ENCODE measurements around the gene F2RL2. TPM values are rescaled to one million over a fixed set of nuclear protein-coding genes. Genes with fewer than 3 reads are reported as not detected.

Gene F2RL2
- total and polyA plus RNA-seq, 4 donors, result 0.08 to 1.3 (median 0.78) TPM

DNA sequence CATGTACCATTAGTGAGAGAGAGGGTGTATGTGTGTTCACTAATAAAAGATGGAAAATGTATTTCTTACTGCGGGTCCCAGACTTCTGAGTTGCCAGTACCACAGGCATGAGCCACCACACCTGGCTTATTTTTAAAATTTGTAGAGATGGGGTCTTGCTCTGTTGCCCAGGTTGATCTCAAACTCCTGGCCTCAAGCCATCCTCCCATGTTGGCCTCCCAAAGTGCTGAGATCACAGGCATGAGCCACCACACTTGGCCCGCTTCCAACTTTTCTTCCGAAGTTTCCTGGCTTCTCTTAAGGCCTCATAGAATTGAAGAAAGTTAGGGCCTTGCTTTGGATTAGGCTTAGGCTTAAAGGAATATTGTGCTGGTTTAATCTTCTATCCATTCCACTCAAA lies 40.4 kb upstream of the F2RL2 start:
- no peak overlapping the region for H3K27ac ChIP-seq (ENCODE audit: low read depth in 1 of 2, low read length in 2 of 2)
- no peaks in the 10 kb centered on the region for H3K9me3 ChIP-seq (ENCODE audit: control insufficient read depth in 4 of 4, low read length in 3 of 4)
- H3K9ac ChIP-seq (ENCODE audit: low read depth in 1 of 2, low read length in 2 of 2), result no peak overlapping the region
- H3K27me3 ChIP-seq (ENCODE audit: control insufficient read depth in 4 of 4, insufficient read depth in 4 of 4, low read length in 3 of 4), result no peaks in the 10 kb centered on the region
- H3K4me3 ChIP-seq (ENCODE audit: low read depth in 1 of 3, low read length in 3 of 3), result no peak overlapping the region
- H3K4me1 ChIP-seq (ENCODE audit: control insufficient read depth in 4 of 4, insufficient read depth in 4 of 4, low read length in 3 of 4), result no peaks in the 10 kb centered on the region
- peaks cover 12 to 61% (median 35%) of the 10 kb centered on the region in 4 donors for H3K36me3 ChIP-seq (ENCODE audit: control insufficient read depth in 4 of 4, insufficient read depth in 3 of 4, low read depth in 1 of 4, low read length in 3 of 4)
- WGBS, result 64% methylated on average over 3 of the region's 3 CpGs
- no peak for DNase-seq (ENCODE audit: low spot score)
- no peak for TF ChIP-seq ATF3 (IDR thresholded peaks at IDR 0.05)
- TF ChIP-seq, protein P1, sequence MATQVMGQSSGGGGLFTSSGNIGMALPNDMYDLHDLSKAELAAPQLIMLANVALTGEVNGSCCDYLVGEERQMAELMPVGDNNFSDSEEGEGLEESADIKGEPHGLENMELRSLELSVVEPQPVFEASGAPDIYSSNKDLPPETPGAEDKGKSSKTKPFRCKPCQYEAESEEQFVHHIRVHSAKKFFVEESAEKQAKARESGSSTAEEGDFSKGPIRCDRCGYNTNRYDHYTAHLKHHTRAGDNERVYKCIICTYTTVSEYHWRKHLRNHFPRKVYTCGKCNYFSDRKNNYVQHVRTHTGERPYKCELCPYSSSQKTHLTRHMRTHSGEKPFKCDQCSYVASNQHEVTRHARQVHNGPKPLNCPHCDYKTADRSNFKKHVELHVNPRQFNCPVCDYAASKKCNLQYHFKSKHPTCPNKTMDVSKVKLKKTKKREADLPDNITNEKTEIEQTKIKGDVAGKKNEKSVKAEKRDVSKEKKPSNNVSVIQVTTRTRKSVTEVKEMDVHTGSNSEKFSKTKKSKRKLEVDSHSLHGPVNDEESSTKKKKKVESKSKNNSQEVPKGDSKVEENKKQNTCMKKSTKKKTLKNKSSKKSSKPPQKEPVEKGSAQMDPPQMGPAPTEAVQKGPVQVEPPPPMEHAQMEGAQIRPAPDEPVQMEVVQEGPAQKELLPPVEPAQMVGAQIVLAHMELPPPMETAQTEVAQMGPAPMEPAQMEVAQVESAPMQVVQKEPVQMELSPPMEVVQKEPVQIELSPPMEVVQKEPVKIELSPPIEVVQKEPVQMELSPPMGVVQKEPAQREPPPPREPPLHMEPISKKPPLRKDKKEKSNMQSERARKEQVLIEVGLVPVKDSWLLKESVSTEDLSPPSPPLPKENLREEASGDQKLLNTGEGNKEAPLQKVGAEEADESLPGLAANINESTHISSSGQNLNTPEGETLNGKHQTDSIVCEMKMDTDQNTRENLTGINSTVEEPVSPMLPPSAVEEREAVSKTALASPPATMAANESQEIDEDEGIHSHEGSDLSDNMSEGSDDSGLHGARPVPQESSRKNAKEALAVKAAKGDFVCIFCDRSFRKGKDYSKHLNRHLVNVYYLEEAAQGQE (IDR thresholded peaks at IDR 0.05), result no peak
- TF ChIP-seq HNF4A (conservative IDR thresholded peaks at IDR 0.05), result no peak
- TF ChIP-seq GABPA (IDR thresholded peaks at IDR 0.05 in 1 of 2, conservative IDR thresholded peaks at IDR 0.05 in 1 of 2), result no peak
- no peak for TF ChIP-seq JUND (IDR thresholded peaks at IDR 0.05)
- TF ChIP-seq TAF1 (conservative IDR thresholded peaks at IDR 0.05), result no peak
- TF ChIP-seq ZBTB33 (IDR thresholded peaks at IDR 0.05), result no peak
- TF ChIP-seq, protein P2, sequence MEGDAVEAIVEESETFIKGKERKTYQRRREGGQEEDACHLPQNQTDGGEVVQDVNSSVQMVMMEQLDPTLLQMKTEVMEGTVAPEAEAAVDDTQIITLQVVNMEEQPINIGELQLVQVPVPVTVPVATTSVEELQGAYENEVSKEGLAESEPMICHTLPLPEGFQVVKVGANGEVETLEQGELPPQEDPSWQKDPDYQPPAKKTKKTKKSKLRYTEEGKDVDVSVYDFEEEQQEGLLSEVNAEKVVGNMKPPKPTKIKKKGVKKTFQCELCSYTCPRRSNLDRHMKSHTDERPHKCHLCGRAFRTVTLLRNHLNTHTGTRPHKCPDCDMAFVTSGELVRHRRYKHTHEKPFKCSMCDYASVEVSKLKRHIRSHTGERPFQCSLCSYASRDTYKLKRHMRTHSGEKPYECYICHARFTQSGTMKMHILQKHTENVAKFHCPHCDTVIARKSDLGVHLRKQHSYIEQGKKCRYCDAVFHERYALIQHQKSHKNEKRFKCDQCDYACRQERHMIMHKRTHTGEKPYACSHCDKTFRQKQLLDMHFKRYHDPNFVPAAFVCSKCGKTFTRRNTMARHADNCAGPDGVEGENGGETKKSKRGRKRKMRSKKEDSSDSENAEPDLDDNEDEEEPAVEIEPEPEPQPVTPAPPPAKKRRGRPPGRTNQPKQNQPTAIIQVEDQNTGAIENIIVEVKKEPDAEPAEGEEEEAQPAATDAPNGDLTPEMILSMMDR (IDR thresholded peaks at IDR 0.05; ENCODE audit: low read depth, low read length, missing input control), result no peak
- TF ChIP-seq RAD21 (IDR thresholded peaks at IDR 0.05), result no peak
- no peak for TF ChIP-seq YY1 (IDR thresholded peaks at IDR 0.05)
- no peak for TF ChIP-seq EGR1 (IDR thresholded peaks at IDR 0.05; ENCODE audit: low read depth in 2 of 2)
- no peak for TF ChIP-seq FOXA2 (IDR thresholded peaks at IDR 0.05)
- TF ChIP-seq, protein P3, sequence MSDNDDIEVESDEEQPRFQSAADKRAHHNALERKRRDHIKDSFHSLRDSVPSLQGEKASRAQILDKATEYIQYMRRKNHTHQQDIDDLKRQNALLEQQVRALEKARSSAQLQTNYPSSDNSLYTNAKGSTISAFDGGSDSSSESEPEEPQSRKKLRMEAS (IDR thresholded peaks at IDR 0.05), result no peak
- TF ChIP-seq SP1 (IDR thresholded peaks at IDR 0.05), result no peak
- no peak for TF ChIP-seq RXRA (IDR thresholded peaks at IDR 0.05)
- TF ChIP-seq FOXA1 (IDR thresholded peaks at IDR 0.05), result no peak
- TF ChIP-seq HNF4G (IDR thresholded peaks at IDR 0.05), result no peak
- TF ChIP-seq NR2F2 (IDR thresholded peaks at IDR 0.05), result no peak

All from liver (tissue), 9 donors.